Embryonic facial prominence (tissue), 1 donor: ENCODE measurements around the gene KREMEN1.
"Not testable (repeated sequence)": the region's sequence is repeated elsewhere in the genome, so short reads cannot be mapped to it uniquely, and the experiment has no call there.

ENCODE experiments used
- DNase-seq: peaks from one replicate; pipeline ENCODE4 v3.0.0-alpha.2; 2016; ENCODE audit errors: extremely low spot score

The KREMEN1 gene

DNA sequence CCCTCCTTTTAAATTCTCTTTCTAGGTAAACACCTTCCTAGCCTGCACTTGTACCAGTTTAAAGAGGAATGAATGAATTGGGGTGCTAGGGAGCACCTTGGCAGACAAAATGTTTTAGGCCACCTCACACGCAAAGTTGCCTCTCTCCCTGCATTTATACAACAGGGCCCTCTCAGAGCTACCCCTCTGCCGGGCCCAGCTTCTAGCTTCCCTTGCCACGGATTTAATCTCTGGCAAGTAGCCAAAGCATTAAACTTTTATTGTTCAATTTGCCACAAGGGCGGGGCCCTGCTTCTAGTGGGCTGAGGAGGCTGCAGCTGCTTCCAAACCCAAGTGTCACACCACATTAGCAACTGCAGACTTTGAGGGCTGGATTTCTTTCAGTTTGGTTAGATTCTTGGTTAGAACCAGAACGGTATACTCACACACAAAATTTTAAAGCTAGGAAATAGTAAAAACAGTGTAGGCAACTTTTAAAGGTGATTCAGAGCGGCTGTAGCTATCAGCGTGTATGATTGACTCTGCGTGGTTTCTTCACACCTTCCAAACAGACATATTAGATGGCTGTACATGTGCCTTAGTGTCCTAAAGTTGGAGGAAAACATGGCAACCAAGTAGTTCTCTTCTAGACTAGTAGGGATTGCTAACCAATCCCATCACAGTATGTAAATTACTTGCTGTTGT is 6.5 kb downstream of the KREMEN1 start:
- peak; percentile 51 for DNase-seq

DNA sequence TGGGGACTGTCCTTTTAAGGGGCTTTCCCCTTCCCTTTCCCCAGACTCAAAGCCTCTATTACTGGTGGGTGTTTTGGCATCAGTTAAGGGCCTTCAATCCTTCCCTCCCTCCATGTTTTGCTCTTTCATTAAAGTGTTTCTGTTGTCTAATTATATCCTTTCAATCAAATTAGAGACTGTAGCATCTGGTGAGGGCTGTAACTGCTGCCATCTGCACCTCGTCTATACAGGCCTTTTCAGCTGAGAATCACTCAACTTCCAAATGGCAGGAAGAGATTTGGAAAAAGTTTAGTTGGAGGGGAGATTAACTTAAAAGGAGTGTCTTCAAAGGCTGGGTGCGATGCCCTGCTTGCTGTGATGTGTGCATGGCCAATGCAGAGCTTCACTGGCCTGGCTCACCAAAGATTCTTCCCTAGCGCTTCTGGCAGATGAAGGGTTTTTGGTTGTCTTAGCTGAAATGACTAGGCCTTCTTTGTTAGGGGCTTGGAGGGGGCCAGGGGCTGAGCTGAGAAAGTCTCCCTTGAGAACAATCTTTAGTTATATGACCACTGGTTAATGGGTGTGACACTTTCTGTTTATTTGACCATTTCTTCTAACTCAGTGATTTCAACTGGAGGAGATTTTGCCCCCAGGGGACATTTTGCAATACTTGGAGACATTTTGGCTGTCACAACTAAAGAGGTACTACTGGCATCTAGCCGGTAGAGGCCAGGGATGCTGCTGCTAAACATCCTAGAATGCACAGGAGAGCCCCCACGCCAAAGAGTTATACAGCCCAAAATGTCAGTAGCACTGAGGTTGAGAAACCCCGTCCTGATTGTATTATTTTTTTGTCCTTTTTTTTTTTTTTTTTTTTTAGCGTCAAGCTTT is 7.5 kb downstream of the KREMEN1 start:
- DNase-seq = no peak

DNA sequence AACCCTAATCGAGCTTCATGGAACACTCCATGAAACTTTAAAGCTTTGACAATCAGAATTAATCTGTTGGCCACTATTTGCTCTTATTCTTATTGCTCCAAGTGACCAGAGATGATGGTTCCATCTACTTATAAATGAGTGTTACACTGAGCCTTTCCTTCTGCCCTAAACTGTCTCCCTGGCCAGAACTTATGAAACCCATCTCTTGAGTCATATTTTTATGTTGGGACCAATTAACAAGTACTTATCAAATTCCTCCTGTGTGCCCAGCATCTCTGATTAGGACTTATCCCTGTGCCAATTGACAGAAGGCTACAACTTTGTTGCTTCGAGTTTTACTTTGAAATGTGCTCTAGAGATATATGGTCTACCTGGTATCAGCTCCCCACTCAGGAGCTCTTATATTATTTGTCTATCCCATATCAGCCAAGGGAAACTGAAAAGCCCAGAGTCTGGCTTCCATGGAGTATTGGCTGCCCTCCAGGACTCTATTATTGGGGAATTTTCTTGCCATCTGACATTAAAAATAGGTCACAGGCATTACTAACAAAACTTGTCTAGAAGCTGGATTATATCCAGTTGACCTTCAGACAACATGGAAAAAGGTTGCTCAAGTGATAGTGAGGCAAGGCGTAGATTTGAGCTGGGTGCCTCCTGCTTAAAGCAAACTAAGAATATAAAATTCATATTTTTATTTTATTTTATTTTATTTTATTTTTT is 8.8 kb downstream of the KREMEN1 start:
- no peak for DNase-seq

DNA sequence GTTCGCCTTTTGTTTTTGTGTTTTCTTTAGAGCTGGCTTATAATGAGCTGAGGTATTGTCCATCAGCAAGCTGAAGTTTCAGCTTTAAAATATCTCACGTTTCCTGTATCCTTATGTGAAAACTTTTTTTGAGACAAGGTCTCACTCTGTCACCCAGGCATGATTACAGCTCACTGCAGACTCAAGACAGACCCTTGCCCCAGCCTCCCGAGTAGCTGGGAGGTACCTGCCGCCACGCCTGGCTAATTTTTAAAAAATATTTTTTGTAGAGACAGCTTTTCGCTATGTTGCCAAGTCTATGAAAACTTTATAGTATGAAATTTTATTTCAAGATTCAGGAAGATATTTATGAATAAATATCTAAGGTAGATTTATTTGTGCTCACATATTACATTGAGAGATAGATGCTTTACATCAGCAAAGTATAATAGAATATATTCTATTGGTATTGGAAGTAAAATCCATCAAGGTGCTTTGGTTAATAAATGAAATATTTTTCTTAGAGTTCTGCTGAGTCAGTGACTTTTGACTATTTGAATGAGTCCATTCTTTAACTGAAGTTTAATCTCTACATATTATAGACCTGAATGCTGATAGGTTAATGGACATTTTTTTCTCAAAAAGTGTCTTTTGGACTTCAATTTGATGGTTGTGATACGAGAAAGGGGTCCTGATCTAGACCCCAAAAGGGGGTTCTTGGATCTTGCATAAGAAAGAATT is 10.2 kb downstream of the KREMEN1 start:
- no peak for DNase-seq

DNA sequence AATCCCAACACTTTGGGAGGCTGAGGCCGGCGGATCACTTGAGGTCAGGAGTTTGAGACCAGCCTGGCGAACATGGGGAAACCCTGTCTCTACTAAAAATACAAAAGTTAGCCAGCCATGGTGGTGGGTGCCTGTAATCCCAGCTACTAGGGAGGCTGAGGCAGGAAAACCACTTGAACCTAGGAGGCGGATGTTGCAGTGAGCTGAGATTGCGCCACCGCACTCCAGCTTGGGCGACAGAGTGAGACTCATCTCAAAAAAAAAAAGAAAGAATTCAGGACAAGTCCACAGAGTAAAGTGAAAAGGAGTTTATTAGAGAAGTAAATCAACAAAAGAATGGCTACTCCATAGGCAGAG is 10.7 kb downstream of the KREMEN1 start:
- not testable (repeated sequence) for DNase-seq

DNA sequence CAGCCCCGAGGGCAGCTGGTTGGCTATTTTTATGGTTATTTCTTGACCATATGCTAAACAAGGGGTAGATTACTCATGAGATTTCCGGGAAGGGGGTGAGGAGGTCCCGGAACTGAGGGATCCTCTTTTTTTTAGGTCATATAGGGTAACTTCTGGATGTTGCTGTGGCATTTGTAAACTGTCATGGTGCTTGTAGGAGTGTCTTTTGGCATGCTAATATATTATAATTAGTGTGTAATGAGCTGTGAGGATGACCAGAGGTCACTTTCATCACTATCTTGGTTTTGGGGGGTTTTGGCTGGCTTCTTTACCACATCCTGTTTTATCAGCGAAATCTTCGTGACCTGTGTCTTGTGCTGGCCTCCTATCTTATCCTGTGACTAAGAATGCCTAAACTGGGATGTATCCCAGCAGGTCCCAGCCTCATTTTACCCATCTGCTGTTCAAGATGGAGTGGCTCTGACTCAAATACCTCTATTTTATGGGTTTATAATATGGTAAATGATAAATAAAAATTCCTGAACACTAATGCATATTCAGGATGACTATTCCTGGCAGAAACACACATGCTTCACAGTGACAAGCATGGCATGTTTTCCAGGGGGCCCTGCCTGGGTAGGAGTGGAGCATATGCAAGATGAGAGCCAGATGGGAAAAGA is 11.2 kb downstream of the KREMEN1 start:
- DNase-seq = no peak

DNA sequence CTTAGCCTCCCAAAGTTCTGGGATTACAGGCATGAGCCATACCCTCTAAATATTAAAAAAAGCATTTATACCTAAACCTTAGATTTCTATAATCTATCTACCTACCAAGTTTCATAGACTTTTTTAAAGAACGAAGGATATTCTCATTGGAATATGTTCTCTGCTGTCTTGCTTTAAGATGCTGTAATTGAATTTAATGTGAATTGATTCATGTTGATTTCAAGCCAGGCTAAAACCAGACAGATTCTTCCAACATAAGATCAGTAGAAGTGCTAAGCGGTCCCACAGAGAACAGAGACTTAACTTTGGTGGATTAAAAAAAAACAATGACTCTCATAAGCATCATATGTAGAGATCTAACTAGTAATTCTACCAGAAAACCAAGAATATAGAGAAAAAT is 14.2 kb downstream of the KREMEN1 start:
- no peak for DNase-seq

DNA sequence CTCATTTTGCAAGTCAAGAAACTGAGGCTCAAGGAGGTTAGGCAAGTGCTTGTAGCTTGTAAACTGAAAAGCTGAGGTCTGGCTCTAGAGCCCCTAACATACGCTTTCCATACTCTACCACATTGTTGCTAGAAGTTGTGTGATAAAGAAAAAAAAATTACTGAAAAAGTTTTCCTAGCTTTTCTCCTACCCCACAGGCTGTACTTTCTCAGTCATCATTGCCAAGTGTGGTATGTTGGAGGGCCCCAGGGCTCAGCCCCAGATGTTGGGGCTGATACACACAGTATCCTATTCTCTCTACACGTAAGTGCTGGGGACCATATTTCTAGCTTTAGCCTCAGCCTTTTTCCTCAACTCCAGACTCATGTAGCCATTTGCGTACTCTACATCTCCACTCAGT is 16.0 kb downstream of the KREMEN1 start:
- no peak for DNase-seq

DNA sequence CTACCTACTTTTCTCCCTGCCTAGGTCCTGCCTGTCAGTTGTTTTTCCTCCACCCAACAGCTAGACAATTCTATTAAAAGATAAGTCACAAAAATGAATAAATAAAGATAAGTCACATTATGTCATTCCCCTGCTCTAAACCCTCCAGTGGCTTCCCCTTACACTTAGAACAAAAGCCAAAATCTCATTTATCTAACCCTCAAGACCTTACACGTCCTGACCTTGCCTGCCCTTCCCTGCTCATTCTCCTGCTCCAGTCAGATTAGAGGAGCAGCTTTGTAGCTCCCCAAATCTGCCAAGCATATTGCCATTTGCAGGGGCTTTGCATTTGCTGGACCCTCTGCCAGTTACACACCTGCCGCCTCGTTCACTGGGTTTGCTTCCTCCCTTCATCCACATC is 16.7 kb downstream of the KREMEN1 start:
- no peak for DNase-seq

DNA sequence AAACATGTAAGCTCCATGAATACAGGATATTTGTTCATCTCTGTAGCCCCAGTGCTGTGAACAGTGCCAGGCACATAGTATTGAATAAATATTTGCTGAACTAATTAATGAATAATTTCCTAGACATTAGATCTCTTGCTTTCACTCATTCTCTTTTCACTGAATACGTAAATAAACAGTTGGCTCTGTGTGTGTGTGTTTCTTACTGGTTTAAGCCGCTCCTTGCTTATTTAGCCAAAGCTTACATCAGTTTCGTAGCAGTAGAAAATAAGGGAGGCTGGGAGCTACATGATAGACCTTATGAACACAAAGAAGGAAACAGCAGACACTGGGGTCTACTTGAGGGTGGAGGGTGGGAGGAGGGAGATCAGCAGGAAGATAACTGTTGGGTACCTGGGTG is 17.2 kb downstream of the KREMEN1 start:
- no peak for DNase-seq

DNA sequence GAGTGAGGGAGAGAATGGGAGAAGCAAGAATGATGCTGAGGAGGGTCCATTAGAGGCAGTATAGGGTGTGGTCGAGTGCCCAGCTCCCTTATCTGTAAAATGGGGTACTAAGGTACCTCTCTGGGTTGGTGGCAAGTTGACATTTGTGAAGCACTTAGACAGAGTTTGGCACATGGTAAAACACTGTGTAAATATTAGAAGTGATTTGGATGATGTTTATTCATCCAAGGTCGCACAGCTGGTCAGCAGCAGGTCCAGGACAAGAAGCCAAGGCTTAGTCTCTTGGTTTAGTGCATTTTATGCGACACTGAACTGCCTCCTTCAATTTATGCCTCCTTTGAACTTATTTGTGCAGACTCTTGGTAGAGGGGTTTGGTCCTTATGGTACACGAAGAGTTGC is 19.4 kb downstream of the KREMEN1 start:
- no peak for DNase-seq

DNA sequence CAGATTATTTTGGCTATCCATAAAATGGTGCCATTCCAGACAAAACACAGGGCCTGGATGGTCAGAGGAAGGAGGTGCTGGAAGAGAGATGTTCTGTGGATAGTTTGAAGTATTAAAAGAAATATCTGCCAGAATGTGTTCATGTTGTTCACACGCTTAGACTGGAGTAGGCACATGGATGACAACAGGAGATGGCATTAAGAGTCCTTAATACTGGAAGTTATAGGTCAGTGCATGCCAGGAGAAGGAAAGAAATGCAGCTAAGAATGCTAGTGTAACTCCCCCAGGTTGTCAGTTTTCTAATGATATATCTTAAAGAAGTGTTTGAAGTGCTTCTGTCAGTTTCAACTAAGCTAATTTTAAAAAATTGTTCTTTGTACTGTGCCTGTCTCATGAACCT is 20.2 kb downstream of the KREMEN1 start:
- no peak for DNase-seq

DNA sequence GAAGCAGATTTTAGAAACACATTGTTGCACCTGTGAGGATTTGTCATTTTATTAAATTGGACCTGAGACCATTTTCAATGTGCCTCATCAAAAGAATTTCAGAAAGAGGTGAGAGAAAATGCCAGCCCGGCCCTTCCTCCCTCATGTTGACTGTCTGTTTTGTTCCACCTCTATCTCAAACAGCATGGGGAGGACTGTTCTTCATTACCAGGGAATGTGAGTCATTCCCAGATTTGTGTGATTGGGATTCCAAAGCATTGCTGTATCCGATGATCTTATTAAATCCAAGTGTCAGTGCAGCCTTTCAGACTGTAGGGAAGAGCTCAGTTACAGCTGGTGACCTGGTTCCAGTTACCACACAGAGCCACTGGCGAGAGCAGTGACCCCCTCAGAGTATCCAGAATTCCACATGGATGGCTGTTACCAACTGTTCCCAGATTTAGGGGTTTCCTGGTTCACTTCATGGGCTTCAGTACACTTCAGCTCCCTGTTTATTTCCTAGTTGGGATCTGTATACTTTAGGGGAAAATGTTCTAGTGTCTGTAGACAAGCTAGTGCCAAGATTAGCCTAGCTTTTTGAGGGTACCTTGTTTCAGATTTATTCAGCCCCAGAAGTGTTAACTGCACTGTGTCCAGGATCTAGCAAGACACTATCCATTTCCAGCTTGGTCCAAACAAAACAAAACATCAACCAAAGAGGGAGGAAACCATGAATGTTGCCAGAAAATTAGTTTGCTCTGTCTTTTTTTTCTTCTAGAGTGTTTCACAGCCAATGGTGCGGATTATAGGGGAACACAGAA is 20.9 kb downstream of the KREMEN1 start:
- DNase-seq = peak; percentile 54

DNA sequence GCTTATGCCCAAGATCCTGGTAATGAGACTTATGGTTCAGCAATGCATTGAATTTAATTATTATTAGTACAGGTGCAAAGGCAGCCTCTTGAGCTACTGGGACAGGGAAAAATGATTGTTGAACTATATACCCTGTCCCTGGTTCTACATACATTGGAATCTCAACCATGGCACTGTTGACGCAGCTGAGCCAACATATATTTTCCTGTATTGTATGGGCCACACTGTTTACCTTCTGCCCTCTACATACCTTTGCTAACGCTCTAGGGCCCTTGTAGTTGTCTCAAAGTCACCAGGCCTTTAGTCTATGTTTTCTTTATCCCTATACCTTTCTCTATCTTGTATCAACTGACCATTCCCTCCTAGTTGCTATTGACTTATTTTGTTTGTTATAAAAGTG is 22.6 kb downstream of the KREMEN1 start:
- DNase-seq = no peak

DNA sequence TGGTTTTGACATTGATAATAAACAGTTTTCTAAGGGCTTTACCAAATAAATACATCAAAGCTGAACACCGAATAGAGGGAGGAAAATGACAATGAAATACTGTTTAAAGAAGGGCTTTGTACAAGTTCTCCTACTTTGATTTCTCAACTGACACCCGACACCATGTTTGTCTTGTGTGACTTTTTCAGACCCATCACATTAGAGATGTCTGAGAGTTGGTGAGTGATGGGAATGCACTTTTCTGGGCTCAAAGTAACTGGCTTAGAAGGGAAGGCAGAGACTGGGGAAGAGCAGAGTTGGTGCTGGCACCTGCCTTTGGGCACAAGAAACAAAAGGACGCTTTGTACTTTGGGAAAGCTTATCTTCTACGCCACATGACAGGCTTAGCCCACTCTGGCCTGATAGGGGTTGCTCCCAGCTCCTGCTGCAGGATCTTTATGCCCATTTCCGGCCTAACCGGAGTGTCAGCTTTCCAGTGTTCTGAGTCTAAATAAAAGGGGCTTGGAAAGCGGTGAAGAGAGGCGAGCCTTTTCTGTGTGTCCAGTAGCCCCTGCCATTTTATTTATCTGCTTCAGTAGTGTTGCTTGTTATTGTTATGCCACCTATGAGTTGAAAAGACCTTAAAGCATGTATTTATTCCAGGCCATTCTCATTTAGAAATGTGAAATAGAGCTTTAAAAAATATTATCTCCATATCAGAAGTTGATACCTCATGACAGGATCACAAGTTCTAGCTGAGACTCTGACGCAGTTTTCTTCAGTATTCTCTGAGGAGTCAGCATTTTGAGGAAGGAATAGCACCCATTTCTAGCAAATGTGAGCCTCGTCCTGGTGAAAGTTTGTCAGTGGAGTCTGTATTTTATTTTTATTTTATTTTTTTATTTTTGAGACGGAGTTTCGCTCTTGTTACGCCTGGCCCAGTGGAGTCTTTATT is 24.2 kb downstream of the KREMEN1 start:
- no peak for DNase-seq

DNA sequence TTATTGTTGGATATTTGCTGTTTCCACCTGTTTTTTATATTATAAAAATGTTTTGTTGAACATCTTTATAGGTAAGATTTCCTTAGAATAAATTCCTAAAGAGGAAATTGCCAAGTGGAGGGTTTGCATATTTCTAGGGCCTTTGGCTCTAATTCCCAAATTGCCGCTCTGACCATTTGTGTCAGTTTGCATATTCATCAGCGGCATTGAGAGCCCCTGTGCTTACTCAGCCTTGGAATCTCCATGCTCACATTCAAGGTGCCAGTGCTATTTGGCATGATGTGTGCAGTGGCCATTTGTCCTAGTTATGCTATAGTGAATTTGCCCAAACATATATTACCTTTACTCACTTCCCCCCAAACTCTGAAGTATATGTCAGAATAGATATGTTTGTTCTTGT is 25.5 kb downstream of the KREMEN1 start:
- no peak for DNase-seq

DNA sequence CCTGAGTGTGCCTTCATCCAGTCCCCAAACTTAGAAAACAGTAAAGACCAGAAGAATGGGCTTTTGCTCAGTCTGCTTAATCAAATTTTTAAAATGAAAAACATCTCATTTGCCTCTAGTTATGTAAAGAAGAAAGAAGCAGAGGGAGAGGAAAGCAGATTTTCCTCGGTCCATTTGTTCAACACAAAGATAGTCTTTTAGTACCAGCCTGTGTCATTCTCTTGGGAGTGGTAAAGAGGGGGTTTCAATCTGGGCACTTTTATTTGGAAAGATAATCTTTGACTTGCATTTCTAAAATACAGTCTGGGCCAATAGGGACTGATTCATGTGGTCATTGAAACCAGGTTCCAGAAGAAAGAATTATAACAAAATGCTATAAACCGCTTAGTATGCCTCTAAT is 29.5 kb downstream of the KREMEN1 start:
- DNase-seq = no peak

DNA sequence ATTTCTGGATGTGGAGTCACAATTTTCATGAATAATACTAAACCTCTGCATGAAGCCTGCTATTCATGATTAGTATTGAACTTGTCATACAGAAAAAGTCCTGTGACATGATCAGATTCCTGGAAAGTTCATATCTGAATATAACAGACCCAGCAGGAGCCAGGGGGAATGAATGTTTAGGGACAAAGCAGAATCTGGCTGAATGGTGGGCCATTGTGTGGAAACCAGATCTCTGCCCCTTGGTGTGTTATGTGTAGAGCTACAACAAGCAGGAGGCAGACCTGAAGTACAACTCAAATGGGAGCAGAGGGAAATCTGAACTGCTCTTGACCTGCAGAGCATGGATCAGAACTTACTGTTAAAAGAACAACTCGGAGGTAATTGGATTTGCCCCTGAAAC is 30.3 kb downstream of the KREMEN1 start:
- DNase-seq = no peak

DNA sequence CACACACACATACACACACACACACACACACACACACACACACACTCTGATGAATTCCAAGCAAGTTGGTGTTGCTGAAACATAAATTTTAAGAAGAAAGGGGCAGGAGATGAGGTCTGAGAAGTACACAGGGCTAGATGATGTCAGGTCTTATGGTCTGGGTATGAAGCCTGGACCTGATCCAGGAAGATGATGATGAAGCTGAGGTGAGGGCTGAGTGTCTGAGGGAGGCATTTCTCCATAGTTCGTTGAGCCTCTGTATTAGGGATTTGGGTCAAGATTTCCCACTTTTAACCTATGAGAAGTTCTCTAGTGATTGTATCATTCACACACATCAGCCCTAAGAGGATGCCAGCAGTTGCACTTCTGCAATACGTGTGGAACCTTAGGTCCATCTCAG is 32.6 kb downstream of the KREMEN1 start:
- DNase-seq = no peak

DNA sequence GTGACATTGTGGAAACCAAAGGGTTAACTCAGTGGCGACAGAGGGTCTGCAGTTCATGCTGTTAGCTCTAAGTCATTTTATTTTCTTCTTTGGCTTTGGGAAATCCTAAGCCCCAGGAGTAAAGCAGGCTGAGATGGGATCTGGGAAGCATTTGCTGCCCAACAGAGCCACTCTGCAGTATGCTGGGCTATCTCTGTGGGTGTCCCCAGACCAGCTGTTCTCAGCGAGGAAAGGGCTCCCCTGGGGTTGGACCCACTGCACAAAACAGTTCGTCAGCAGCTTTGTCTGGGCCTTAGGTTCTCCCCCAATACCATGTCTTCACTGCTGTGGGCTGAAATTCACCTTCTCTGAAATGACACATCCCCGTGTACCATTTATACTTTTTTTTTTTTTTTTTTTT is 34.0 kb downstream of the KREMEN1 start:
- DNase-seq = no peak
